ENCODE results near the gene CYP4F11. TPM values are rescaled to one million over a fixed set of nuclear protein-coding genes. Genes with fewer than 3 reads are reported as not detected.
"Not testable (repeated sequence)": the region's sequence is repeated elsewhere in the genome, so short reads cannot be mapped to it uniquely, and the experiment has no call there.

CYP4F11 gene
- total and polyA plus RNA-seq, 7 donors = 0.05 to 1.0 (median 0.10) TPM; not detected in 1

DNA sequence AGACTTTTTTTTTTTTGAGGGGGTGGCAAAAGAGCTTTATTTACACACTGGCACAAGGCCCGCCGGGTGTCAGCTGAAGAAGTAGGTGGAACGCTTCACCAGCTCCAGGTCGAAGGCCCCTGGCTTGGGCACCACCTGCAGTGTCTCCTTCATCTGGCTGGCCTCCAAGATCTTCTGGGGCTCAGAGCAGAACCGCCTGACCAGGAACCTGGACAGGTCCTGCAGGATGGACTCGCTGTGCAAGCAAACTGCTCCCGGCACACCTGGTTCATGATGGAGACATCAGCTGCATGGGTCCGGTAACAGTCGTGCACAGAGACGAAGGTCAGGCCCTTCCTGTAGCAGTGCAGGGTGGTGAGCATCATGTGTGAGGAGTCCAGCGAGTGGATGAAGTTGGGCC is 32.1 kb downstream of the CYP4F11 start:
- Histone ChIP-seq H3K9me3 (peaks cover 4% of the 10 kb centered on the region), H3K4me3 (no peak overlapping the region), H3K36me3 (ENCODE audit: insufficient read depth in 1 of 2, low read depth in 1 of 2) (no peaks in the 10 kb centered on the region), H3K27ac (no peak overlapping the region), H3K4me1 (no peaks in the 10 kb centered on the region), H3K27me3 (ENCODE audit: insufficient read depth in 3 of 3, low read length in 2 of 3) (peaks cover 2 to 5% (median 4%) of the 10 kb centered on the region in 3 donors)
- no peak for DNase-seq
- 85 to 90% (median 87%) methylated on average over 11 of the region's 11 CpGs for WGBS, 3 donors
- no peak for ATAC-seq
- TF ChIP-seq, protein P1, sequence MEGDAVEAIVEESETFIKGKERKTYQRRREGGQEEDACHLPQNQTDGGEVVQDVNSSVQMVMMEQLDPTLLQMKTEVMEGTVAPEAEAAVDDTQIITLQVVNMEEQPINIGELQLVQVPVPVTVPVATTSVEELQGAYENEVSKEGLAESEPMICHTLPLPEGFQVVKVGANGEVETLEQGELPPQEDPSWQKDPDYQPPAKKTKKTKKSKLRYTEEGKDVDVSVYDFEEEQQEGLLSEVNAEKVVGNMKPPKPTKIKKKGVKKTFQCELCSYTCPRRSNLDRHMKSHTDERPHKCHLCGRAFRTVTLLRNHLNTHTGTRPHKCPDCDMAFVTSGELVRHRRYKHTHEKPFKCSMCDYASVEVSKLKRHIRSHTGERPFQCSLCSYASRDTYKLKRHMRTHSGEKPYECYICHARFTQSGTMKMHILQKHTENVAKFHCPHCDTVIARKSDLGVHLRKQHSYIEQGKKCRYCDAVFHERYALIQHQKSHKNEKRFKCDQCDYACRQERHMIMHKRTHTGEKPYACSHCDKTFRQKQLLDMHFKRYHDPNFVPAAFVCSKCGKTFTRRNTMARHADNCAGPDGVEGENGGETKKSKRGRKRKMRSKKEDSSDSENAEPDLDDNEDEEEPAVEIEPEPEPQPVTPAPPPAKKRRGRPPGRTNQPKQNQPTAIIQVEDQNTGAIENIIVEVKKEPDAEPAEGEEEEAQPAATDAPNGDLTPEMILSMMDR (IDR thresholded peaks at IDR 0.05) = no peak
- intact Hi-C loops (cut with DNase I) = no loop called here

DNA sequence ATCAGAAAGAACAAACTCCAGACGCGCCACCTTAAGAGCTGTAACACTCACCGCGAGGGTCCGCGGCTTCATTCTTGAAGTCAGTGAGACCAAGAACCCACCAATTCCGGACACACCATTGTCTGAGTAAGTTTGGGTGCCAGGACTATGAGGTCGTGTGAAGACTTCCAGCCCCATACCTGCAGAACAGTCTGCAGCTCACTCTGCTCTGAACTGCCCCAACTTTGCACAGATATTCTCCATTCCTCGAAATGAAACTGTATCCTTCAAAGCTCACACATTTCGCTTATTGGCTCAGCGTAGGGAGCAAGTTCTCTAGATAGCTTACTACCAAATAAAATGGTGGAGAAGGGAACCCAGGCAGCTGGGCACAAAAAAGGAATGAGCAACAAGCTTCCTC is 33.8 kb downstream of the CYP4F11 start:
- TF ChIP-seq, protein P1 (IDR thresholded peaks at IDR 0.05) = no peak
- Histone ChIP-seq H3K27ac (no peak overlapping the region), H3K4me1 (no peaks in the 10 kb centered on the region), H3K4me3 (no peak overlapping the region), H3K27me3 (ENCODE audit: insufficient read depth in 3 of 3, low read length in 2 of 3) (peaks cover 2 to 8% (median 5%) of the 10 kb centered on the region in 3 donors), H3K36me3 (ENCODE audit: insufficient read depth in 1 of 2, low read depth in 1 of 2) (no peaks in the 10 kb centered on the region), H3K9me3 (no peaks in the 10 kb centered on the region)
- ATAC-seq = no peak
- intact Hi-C loops (cut with DNase I) = no loop called here
- 65 to 80% (median 69%) methylated on average over 9 to 11 of the region's 11 CpGs for WGBS, 3 donors
- DNase-seq = no peak

DNA sequence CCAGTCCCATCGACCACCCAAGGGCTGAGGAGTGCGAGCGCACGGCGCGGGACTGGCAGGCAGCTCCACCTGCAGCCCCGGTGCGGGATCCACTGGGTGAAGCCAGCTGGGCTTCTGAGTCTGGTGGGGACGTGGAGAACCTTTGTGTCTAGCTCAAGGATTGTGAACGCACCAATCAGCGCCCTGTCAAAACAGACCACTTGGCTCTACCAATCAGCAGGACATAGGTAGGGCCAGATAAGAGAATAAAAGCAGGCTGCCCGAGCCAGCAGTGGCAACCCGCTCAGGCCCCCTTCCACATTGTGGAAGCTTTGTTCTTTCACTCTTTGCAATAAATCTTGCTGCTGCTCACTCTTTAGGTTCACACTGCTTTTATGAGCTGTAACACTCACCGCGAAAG is 34.3 kb downstream of the CYP4F11 start:
- H3K27me3 ChIP-seq (ENCODE audit: insufficient read depth in 3 of 3, low read length in 2 of 3); H3K9me3 ChIP-seq; H3K27ac ChIP-seq; ATAC-seq; H3K4me3 ChIP-seq; H3K36me3 ChIP-seq (ENCODE audit: insufficient read depth in 1 of 2, low read depth in 1 of 2); DNase-seq; H3K4me1 ChIP-seq; intact Hi-C loops (cut with DNase I): not testable (repeated sequence)
- WGBS, 3 donors = 15 to 26% (median 21%) methylated on average over 6 to 15 of the region's 15 CpGs

DNA sequence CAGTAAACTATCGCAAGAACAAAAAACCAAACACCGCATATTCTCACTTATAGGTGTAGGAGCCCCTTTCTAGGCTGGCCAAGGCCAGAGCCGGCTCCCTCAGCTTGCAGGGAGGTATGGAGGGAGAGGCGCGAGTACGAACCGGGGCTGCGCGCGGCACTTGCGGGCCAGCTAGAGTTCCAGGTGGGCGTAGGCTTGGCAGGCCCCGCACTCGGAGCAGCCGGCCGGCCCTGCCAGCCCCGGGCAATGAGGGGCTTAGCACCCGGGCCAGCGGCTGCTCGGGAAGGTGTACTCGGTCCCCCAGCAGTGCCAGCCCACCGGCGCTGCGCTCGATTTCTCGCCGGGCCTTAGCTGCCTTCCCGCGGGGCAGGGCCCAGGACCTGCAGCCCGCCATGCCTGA is 34.8 kb downstream of the CYP4F11 start:
- H3K27ac ChIP-seq; H3K9me3 ChIP-seq; ATAC-seq; H3K27me3 ChIP-seq (ENCODE audit: insufficient read depth in 3 of 3, low read length in 2 of 3); H3K4me3 ChIP-seq; H3K4me1 ChIP-seq; H3K36me3 ChIP-seq (ENCODE audit: insufficient read depth in 1 of 2, low read depth in 1 of 2); DNase-seq; intact Hi-C loops (cut with DNase I): not testable (repeated sequence)
- WGBS, 3 donors = 9 to 15% (median 9%) methylated on average over 30 of the region's 30 CpGs

DNA sequence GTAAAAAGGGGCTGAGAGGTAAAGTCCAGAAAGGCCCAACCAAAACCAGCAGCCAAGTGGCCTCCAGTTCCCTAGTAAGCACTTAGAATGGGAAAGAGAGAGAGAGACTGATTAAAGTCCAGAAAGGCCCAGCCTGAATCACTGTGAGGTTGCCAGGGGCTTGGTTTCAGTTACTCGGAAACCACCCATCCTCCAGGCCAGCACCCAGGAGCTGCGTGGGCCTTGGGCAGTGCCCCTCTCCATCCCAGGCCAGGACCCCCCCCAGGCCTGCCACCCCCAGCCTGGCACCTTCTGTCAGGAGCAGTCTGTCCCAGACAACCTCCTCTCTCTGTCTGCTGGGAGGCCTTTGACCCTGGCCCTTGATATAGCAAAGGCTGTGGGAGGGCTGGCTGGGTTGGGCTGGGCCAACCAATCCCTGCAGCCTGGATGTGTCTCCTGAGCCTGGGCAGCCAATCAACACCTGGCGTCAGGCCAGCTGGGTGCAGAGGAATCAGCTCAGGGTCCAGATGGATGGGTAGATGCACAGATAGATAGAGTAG is 36.5 kb downstream of the CYP4F11 start, which contains the start of gene CYP4F2:
Gene CYP4F2, minus strand, starts transcription at position 337 of the 539 bp plus-strand sequence. CDS start 463 bp downstream, outside the sequence.
- H3K36me3 ChIP-seq (ENCODE audit: insufficient read depth in 1 of 2, low read depth in 1 of 2) = no peaks in the 10 kb centered on the region
- ATAC-seq (no peak), DNase-seq (no peak)
- H3K27me3 ChIP-seq (ENCODE audit: insufficient read depth in 3 of 3, low read length in 2 of 3) = peaks cover 0 to 8% (median 5%) of the 10 kb centered on the region in 3 donors
- H3K9me3 ChIP-seq = no peaks in the 10 kb centered on the region
- H3K4me1 ChIP-seq = no peaks in the 10 kb centered on the region
- 47 to 81% (median 59%) methylated on average over 3 of the region's 3 CpGs for WGBS, 3 donors
- no peak within 1 kb of the TSS for H3K27ac ChIP-seq
- intact Hi-C loops (cut with DNase I) = no loop called here
- no peak within 1 kb of the TSS for H3K4me3 ChIP-seq
- TF ChIP-seq, protein P1 (IDR thresholded peaks at IDR 0.05) = no peak

Data from psoas muscle (tissue), 8 donors.